Esophagus muscularis mucosa (tissue), 4 donors: ENCODE data around the gene PRKD1.

Experiments used
- EP300 ChIP-seq: sonication (generic); formaldehyde crosslinking; IDR thresholded peaks from one replicate; pipeline ENCODE4 v1.6.1; 2017; ENCODE audit warnings: antibody characterized with exemption
- POLR2A ChIP-seq: fragments of 450-650 bp; IDR thresholded peaks from one replicate; pipeline ENCODE4 v1.6.1; 2017; ENCODE audit warnings: antibody characterized with exemption, moderate library complexity, mild to moderate bottlenecking, low read depth
- POLR2AphosphoS5 ChIP-seq, 2 donors: sonication (generic); formaldehyde crosslinking; IDR thresholded peaks; one replicate each; pipeline ENCODE4 v1.6.1; 2017; ENCODE audit warnings: antibody characterized with exemption in 2 of 2
- TF ChIP-seq, protein P1 (sequence below), 3 experiments: fragments of 200-600 bp in 2 of 3; fragments of 450-650 bp in 1 of 3; sonication (generic) in 2 of 3; IDR thresholded peaks; one replicate each; pipeline ENCODE4 v1.5.1; 2017 to 2019; ENCODE audit warnings: antibody characterized with exemption in 3 of 3, mild to moderate bottlenecking in 2 of 3, moderate library complexity in 1 of 3

DNA sequence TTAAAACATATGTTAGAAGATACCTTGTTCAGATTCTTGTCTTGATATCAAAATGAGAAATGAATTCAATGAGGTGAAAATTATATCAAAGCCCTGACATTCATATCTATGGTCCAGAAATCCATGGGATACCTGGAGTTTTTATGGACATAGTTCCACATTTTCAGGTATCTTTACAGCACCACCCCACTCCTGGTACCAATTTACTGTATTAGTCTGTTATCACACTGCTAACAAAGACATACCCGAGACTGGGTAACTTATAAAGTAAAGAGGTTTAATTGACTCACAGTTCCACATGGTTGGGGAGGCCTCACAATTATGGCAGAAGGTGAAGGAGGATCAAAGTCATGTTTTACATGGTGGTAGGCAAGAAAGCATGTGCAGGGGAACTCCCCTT lies 361.5 kb downstream of the PRKD1 start:
- TF ChIP-seq, protein P1, sequence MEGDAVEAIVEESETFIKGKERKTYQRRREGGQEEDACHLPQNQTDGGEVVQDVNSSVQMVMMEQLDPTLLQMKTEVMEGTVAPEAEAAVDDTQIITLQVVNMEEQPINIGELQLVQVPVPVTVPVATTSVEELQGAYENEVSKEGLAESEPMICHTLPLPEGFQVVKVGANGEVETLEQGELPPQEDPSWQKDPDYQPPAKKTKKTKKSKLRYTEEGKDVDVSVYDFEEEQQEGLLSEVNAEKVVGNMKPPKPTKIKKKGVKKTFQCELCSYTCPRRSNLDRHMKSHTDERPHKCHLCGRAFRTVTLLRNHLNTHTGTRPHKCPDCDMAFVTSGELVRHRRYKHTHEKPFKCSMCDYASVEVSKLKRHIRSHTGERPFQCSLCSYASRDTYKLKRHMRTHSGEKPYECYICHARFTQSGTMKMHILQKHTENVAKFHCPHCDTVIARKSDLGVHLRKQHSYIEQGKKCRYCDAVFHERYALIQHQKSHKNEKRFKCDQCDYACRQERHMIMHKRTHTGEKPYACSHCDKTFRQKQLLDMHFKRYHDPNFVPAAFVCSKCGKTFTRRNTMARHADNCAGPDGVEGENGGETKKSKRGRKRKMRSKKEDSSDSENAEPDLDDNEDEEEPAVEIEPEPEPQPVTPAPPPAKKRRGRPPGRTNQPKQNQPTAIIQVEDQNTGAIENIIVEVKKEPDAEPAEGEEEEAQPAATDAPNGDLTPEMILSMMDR (IDR thresholded peaks at IDR 0.05) = no peak
- TF ChIP-seq EP300 (no peak), POLR2A (no peak), POLR2AphosphoS5 (IDR thresholded peaks at IDR 0.05) (no peak)
